HepG2 (cell line): ENCODE measurements around the gene TMTC4. TPM values are rescaled to one million over a fixed set of nuclear protein-coding genes. Genes with fewer than 3 reads are reported as not detected.
A peak's percentile ranks its signal among the peaks of the same experiment; 100 is the strongest.

Experiments used
- ERF ChIP-seq: IDR thresholded peaks from 2 replicates; pipeline ENCODE4 v1.6.1; 2018; ENCODE audit warnings: missing biosample characterization, missing genetic modification reagents
- FIP1L1 ChIP-seq: fragments of 200-400 bp; formaldehyde crosslinking; IDR thresholded peaks from 2 replicates; pipeline ENCODE4 v1.6.1; 2018; ENCODE audit warnings: low read depth, mild to moderate bottlenecking, low read length, moderate library complexity, borderline replicate concordance; ENCODE audit not compliant: insufficient read depth
- FOXO4 ChIP-seq: sonication (generic); formaldehyde crosslinking; conservative IDR thresholded peaks from 2 replicates; pipeline ENCODE4 v1.8.1; 2023; ENCODE audit warnings: missing genetic modification reagents
- IKZF5 ChIP-seq: IDR thresholded peaks from 2 replicates; pipeline ENCODE4 v1.6.1; 2018; ENCODE audit warnings: missing genetic modification reagents, mild to moderate bottlenecking, missing compliant biosample characterization
- IRF1 ChIP-seq: sonication (generic); formaldehyde crosslinking; IDR thresholded peaks from 2 replicates; pipeline ENCODE4 v1.4.0; 2020; ENCODE audit warnings: low read depth, mild to moderate bottlenecking, missing genetic modification reagents
- PRPF4 ChIP-seq: fragments of 200-400 bp; formaldehyde crosslinking; IDR thresholded peaks from 2 replicates; pipeline ENCODE4 v1.6.1; 2016; ENCODE audit warnings: low read length, low read depth; ENCODE audit not compliant: poor library complexity, severe bottlenecking
- RBM39 ChIP-seq: fragments of 200-400 bp; formaldehyde crosslinking; IDR thresholded peaks from one replicate; pipeline ENCODE4 v1.6.1; 2018; ENCODE audit warnings: antibody characterized with exemption, mild to moderate bottlenecking, low read depth, low read length; ENCODE audit not compliant: poor library complexity, severe bottlenecking
- SALL1 ChIP-seq: sonication (generic); formaldehyde crosslinking; IDR thresholded peaks from 2 replicates; pipeline ENCODE4 v1.8.0; 2022; ENCODE audit warnings: mild to moderate bottlenecking, missing genetic modification reagents
- SALL2 ChIP-seq: sonication (generic); formaldehyde crosslinking; IDR thresholded peaks from 2 replicates; pipeline ENCODE4 v1.8.1; 2023; ENCODE audit warnings: mild to moderate bottlenecking, missing genetic modification reagents, inconsistent platforms
- SKI ChIP-seq: fragments of 450-650 bp; IDR thresholded peaks from one replicate; pipeline ENCODE4 v1.6.1; 2018; ENCODE audit warnings: mild to moderate bottlenecking; ENCODE audit not compliant: partially characterized antibody
- TBL1XR1 ChIP-seq: fragments of 150-350 bp; IDR thresholded peaks from 2 replicates; pipeline ENCODE4 v1.6.1; 2014; ENCODE audit warnings: borderline replicate concordance, low read length; ENCODE audit not compliant: partially characterized antibody
- TEAD3 ChIP-seq: optimal IDR thresholded peaks from 2 replicates; pipeline ENCODE3; 2016; ENCODE audit warnings: borderline replicate concordance
- YY1 ChIP-seq: IDR thresholded peaks from 2 replicates; pipeline ENCODE4 v1.6.1; 2011; ENCODE audit warnings: low read length, low read depth, moderate library complexity, mild to moderate bottlenecking; ENCODE audit not compliant: insufficient read depth, insufficient replicate concordance
- ZBTB7A ChIP-seq: sonication (generic); formaldehyde crosslinking; IDR thresholded peaks from 2 replicates; pipeline ENCODE4 v1.8.0; 2022; ENCODE audit warnings: mild to moderate bottlenecking, missing genetic modification reagents
- ZFP91 ChIP-seq: sonication (generic); formaldehyde crosslinking; IDR thresholded peaks from 2 replicates; pipeline ENCODE4 v1.9.0; 2022; ENCODE audit warnings: missing genetic modification reagents, mild to moderate bottlenecking, borderline replicate concordance
- ZMYM2 ChIP-seq: sonication (generic); formaldehyde crosslinking; IDR thresholded peaks from 2 replicates; pipeline ENCODE4 v1.8.0; 2022; ENCODE audit warnings: mild to moderate bottlenecking, missing genetic modification reagents
- ZMYM3 ChIP-seq: sonication (generic); formaldehyde crosslinking; IDR thresholded peaks from 2 replicates; pipeline ENCODE4 v1.5.1; 2020; ENCODE audit warnings: mild to moderate bottlenecking, missing genetic modification reagents
- ZNF180 ChIP-seq: sonication (generic); formaldehyde crosslinking; IDR thresholded peaks from 2 replicates; pipeline ENCODE4 v1.4.0; 2020; ENCODE audit warnings: low read depth, missing genetic modification reagents, borderline replicate concordance
- ZNF282 ChIP-seq: fragments of 450-650 bp; IDR thresholded peaks from 2 replicates; pipeline ENCODE4 v1.6.1; 2018; ENCODE audit not compliant: partially characterized antibody
- ZNF335 ChIP-seq: sonication (generic); formaldehyde crosslinking; IDR thresholded peaks from 2 replicates; pipeline ENCODE4 v1.4.0; 2020; ENCODE audit warnings: missing genetic modification reagents
- ZNF451 ChIP-seq: sonication (generic); formaldehyde crosslinking; IDR thresholded peaks from 2 replicates; pipeline ENCODE4 v1.5.0; 2020; ENCODE audit warnings: mild to moderate bottlenecking, missing genetic modification reagents
- ZNF576 ChIP-seq: sonication (generic); formaldehyde crosslinking; IDR thresholded peaks from 2 replicates; pipeline ENCODE4 v1.4.0; 2020; ENCODE audit warnings: mild to moderate bottlenecking, missing genetic modification reagents
- ZNF749 ChIP-seq: sonication (generic); formaldehyde crosslinking; IDR thresholded peaks from 2 replicates; pipeline ENCODE4 v1.8.0; 2022; ENCODE audit warnings: mild to moderate bottlenecking, missing genetic modification reagents, moderate library complexity, borderline replicate concordance
- ZSCAN22 ChIP-seq: sonication (generic); formaldehyde crosslinking; IDR thresholded peaks from 2 replicates; pipeline ENCODE4 v1.4.0; 2020; ENCODE audit warnings: mild to moderate bottlenecking, missing genetic modification reagents
- polyA plus RNA-seq, 8 experiments: library from polyadenylated mRNA; depleted of rRNA in 3 of 8; stranded (reverse) in 7 of 8; unstranded in 1 of 8; fragments of >200 nt; fragmentation: Illumina TruSeq in 4 of 8; extraction: Trizol in 4 of 8; gene quantifications; 2 replicates each; pipeline versions ENCODE4 v1.2.1 to v1.2.3, GENCODE V29; 2011 to 2016; ENCODE audit warnings: low read depth in 4 of 8, missing spikeins in 1 of 8, mixed read lengths in 1 of 8; ENCODE audit not compliant: insufficient read depth in 1 of 8
- total RNA-seq, 5 experiments: library from RNA; depleted of rRNA; stranded (reverse); fragments of >200 nt; fragmentation: Illumina TruSeq; extraction: Trizol; gene quantifications; 2 replicates each; pipeline ENCODE4 v1.2.3, GENCODE V29; 2016; ENCODE audit warnings: low read depth in 1 of 5

Gene TMTC4
- total and polyA plus RNA-seq, 2 of the 13 experiments (the other 11 are each of a cell fraction or from before 2014, with no cell fraction given): 16.0 to 22.6 TPM

- peak; percentile 78 for TF ChIP-seq SALL2 (CRISPR knock-in tag)
- no peak for TF ChIP-seq FIP1L1
- TF ChIP-seq RBM39: peak; percentile 32
- TF ChIP-seq ZMYM2 (CRISPR knock-in tag): no peak
- no peak for TF ChIP-seq FOXO4 (CRISPR knock-in tag)
- no peak for TF ChIP-seq ZNF282
- no peak for TF ChIP-seq PRPF4
- TF ChIP-seq ZNF180 (CRISPR knock-in tag): no peak
- 0 out of 2 replicates have a peak, but pooled peaks have one; percentile 46 for TF ChIP-seq ZNF451 (CRISPR knock-in tag)
- peak; percentile 35; the same call in 1 of the 2 replicates for TF ChIP-seq ERF (CRISPR knock-in tag)
- TF ChIP-seq SKI: peak; percentile 71
- TF ChIP-seq ZBTB7A (CRISPR knock-in tag): no peak
- peak; percentile 11 for TF ChIP-seq TEAD3
- TF ChIP-seq IKZF5: peak; percentile 25; the same call in 1 of the 2 replicates
- TF ChIP-seq YY1: peak; percentile 24
- TF ChIP-seq SALL1: peak; percentile 52
- TF ChIP-seq IRF1: no peak
- 0 out of 2 replicates have a peak, but pooled peaks have one; percentile 27 for TF ChIP-seq ZMYM3 (CRISPR knock-in tag)
- 0 out of 2 replicates have a peak, but pooled peaks have one; percentile 28 for TF ChIP-seq ZNF335 (CRISPR knock-in tag)
- peak; percentile 33 for TF ChIP-seq TBL1XR1
- TF ChIP-seq ZSCAN22: no peak
- no peak for TF ChIP-seq ZNF749 (CRISPR knock-in tag)
- TF ChIP-seq ZNF576: no peak
- peak; percentile 41; the same call in 1 of the 2 replicates for TF ChIP-seq ZFP91 (CRISPR knock-in tag)
Observed at GRCh38 chr13:100674872-100675660, 471 bp upstream of the TMTC4 start (continued).
